ENCODE data around the gene PPP6R3.

Gene PPP6R3

DNA sequence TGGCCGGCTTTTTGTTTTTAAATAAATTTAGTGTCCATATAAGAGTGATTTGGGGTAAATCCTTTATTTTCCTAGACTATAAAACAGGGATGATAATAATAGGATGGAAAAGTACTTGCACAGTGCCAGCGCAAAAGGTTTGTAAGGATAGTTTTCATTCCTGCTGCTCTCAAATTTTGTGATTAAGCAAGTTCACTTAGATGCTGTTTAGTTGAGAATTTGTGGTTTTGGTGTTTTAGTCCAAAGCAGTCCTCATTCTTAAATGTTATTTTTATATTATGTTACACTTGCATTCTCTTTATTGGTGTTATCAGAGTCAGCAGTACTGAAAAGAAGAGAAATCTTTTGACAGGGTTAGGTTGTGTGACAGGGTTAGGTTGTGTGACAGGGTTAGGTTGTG, 47.9 kb downstream of the PPP6R3 start:
- Histone ChIP-seq H3K9ac (no peak overlapping the region), H3K4me2 (no peak overlapping the region; the same call in 1 of the 2 replicates), H3K36me3 (ENCODE audit: insufficient read depth) (no peaks in the 10 kb centered on the region), H3K27me3 (ENCODE audit: insufficient read depth, low read depth) (no peaks in the 10 kb centered on the region), H3K4me3 (IDR thresholded peaks at IDR 0.05; ENCODE audit: insufficient read depth, low read depth, low read length) (no peak overlapping the region), H4K20me1 (ENCODE audit: insufficient read depth) (peaks cover 44% of the 10 kb centered on the region), H3K79me2 (ENCODE audit: insufficient read depth, low read depth) (peaks cover 100% of the 10 kb centered on the region), H2AFZ (ENCODE audit: low read depth) (no peak overlapping the region), H3K27ac (no peak overlapping the region), H3K4me1 (ENCODE audit: low read depth, poor library complexity, severe bottlenecking) (peaks cover 32% of the 10 kb centered on the region)
- TF ChIP-seq, protein P1, sequence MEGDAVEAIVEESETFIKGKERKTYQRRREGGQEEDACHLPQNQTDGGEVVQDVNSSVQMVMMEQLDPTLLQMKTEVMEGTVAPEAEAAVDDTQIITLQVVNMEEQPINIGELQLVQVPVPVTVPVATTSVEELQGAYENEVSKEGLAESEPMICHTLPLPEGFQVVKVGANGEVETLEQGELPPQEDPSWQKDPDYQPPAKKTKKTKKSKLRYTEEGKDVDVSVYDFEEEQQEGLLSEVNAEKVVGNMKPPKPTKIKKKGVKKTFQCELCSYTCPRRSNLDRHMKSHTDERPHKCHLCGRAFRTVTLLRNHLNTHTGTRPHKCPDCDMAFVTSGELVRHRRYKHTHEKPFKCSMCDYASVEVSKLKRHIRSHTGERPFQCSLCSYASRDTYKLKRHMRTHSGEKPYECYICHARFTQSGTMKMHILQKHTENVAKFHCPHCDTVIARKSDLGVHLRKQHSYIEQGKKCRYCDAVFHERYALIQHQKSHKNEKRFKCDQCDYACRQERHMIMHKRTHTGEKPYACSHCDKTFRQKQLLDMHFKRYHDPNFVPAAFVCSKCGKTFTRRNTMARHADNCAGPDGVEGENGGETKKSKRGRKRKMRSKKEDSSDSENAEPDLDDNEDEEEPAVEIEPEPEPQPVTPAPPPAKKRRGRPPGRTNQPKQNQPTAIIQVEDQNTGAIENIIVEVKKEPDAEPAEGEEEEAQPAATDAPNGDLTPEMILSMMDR (conservative IDR thresholded peaks at IDR 0.05; ENCODE audit: low read depth, low read length), result no peak

DNA sequence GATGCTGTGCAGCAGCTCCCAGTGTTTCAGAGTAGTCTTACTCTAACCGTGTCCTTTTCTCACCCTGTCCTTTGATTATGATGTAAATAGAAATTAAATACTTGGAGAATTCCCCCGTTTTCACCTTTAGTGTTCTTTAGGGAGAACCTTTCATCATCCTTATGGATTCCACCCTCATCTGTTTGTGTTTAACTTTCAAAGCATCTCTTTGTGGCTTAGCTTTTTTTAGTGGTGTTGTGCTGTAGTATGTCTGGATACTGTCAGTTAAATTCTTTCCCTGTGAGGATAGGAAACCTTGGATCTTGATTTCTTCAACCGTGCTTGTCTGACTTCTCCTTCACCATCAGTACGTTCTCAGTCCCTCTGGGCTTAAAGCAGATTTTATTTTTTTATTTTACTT, 48.5 kb downstream of the PPP6R3 start:
- Histone ChIP-seq H3K79me2 (ENCODE audit: insufficient read depth, low read depth) (peaks cover 100% of the 10 kb centered on the region), H2AFZ (ENCODE audit: low read depth) (no peak overlapping the region), H3K4me2 (no peak overlapping the region), H3K4me3 (IDR thresholded peaks at IDR 0.05; ENCODE audit: insufficient read depth, low read depth, low read length) (no peak overlapping the region), H3K36me3 (ENCODE audit: insufficient read depth) (no peaks in the 10 kb centered on the region), H3K27me3 (ENCODE audit: insufficient read depth, low read depth) (no peaks in the 10 kb centered on the region), H3K9ac (no peak overlapping the region), H3K4me1 (ENCODE audit: low read depth, poor library complexity, severe bottlenecking) (peaks cover 32% of the 10 kb centered on the region), H3K27ac (no peak overlapping the region), H4K20me1 (ENCODE audit: insufficient read depth) (peaks cover 46% of the 10 kb centered on the region)
- TF ChIP-seq, protein P1 (conservative IDR thresholded peaks at IDR 0.05; ENCODE audit: low read depth, low read length), result no peak

DNA sequence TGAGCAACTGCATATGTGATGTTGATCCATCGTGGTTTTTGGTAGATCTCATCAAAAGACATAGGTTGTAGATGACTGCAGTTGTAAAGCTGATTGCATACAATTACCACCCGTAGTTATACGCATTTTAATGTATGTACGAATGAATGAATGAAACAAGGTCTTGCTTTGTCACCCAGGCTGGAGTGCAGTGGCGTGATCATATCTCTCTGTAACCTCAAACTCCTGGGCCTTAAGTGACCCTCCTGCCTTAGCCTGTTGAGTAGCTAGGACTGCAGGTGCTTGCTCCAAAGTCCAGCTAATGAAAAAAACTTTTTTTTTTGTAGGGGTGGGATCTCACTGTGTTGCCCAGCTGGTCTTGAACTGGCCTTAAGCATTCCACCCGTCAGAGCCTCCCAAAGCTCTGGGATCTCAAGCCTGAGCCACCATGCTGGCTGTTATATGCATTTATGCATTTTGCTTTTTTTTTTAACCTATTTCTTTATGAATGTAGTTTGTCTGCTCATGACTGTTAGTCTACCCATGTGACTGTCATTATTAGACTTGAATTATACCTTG, 53.5 kb downstream of the PPP6R3 start:
- H3K36me3 ChIP-seq (ENCODE audit: insufficient read depth), result no peaks in the 10 kb centered on the region
- H2AFZ ChIP-seq (ENCODE audit: low read depth), result no peak overlapping the region
- H3K4me1 ChIP-seq (ENCODE audit: low read depth, poor library complexity, severe bottlenecking), result peaks cover under 1% of the 10 kb centered on the region
- TF ChIP-seq, protein P1 (conservative IDR thresholded peaks at IDR 0.05; ENCODE audit: low read depth, low read length), result no peak
- H3K4me3 ChIP-seq (IDR thresholded peaks at IDR 0.05; ENCODE audit: insufficient read depth, low read depth, low read length), result no peak overlapping the region
- no peak overlapping the region for H3K27ac ChIP-seq
- H4K20me1 ChIP-seq (ENCODE audit: insufficient read depth), result peaks cover 23% of the 10 kb centered on the region; the same call in 1 of the 2 replicates
- no peak overlapping the region for H3K9ac ChIP-seq
- no peaks in the 10 kb centered on the region for H3K27me3 ChIP-seq (ENCODE audit: insufficient read depth, low read depth)
- no peak overlapping the region for H3K4me2 ChIP-seq
- peaks cover 93% of the 10 kb centered on the region for H3K79me2 ChIP-seq (ENCODE audit: insufficient read depth, low read depth)

DNA sequence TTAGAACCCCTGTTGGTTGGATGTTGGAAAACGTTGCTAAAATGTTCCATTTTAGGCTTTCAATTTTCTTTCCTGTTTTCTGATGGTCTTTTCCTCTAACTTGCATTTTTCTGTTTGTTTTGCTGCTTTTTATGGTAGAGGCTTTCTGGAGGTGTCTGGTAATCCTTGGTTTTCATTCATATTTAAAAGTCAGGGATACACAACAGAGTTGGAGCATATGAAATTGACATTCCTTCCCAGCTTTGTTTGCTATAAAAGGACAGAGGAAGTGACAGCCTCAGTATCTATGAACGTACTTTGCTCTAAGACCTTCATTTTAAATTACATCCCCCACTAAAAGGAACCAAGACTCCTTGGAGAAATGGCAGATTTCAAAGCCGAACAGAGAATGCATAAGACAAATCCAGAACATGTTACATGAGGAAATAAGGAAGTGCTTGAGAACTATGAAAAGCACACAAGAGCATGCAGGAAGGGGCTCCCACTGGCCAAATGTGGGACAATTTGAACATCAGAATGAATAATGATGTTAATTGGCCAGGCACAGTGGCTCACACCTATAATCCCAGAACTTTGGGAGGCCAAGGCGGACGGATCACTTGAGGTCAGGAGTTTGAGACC, 56.7 kb downstream of the PPP6R3 start:
- TF ChIP-seq, protein P1 (conservative IDR thresholded peaks at IDR 0.05; ENCODE audit: low read depth, low read length), result no peak
- no peak overlapping the region for H3K4me3 ChIP-seq (IDR thresholded peaks at IDR 0.05; ENCODE audit: insufficient read depth, low read depth, low read length)
- H3K9ac ChIP-seq, result no peak overlapping the region
- H3K79me2 ChIP-seq (ENCODE audit: insufficient read depth, low read depth), result peaks cover 61% of the 10 kb centered on the region
- no peak overlapping the region for H2AFZ ChIP-seq (ENCODE audit: low read depth)
- no peaks in the 10 kb centered on the region for H3K27me3 ChIP-seq (ENCODE audit: insufficient read depth, low read depth)
- H4K20me1 ChIP-seq (ENCODE audit: insufficient read depth), result peaks cover 19% of the 10 kb centered on the region; the same call in 1 of the 2 replicates
- H3K36me3 ChIP-seq (ENCODE audit: insufficient read depth), result no peaks in the 10 kb centered on the region
- no peaks in the 10 kb centered on the region for H3K4me1 ChIP-seq (ENCODE audit: low read depth, poor library complexity, severe bottlenecking)
- H3K4me2 ChIP-seq, result no peak overlapping the region
- no peak overlapping the region for H3K27ac ChIP-seq

Measured in KMS-11 (cell line).